PFSK-1 (cell line): ENCODE data around the gene TRIM4.

ENCODE experiments used
- FOXP2 ChIP-seq: optimal IDR thresholded peaks from 2 replicates; pipeline ENCODE3; 2011; ENCODE audit warnings: borderline replicate concordance, control low read depth, inconsistent platforms; ENCODE audit not compliant: insufficient read depth; ENCODE audit errors: extremely low read length, extremely low read depth
- POLR2AphosphoS5 ChIP-seq: IDR thresholded peaks from 2 replicates; pipeline ENCODE4 v1.6.1; 2012; ENCODE audit warnings: low read depth, mild to moderate bottlenecking, control low read depth, low read length, moderate library complexity
- REST ChIP-seq, 2 experiments: IDR thresholded peaks; 2 replicates each; pipeline versions ENCODE4 v1.6.1 to v1.8.0; 2011 to 2012; ENCODE audit warnings: low read depth in 2 of 2, low read length in 2 of 2, control low read depth in 1 of 2, inconsistent platforms in 1 of 2, mild to moderate bottlenecking in 1 of 2, moderate library complexity in 1 of 2; ENCODE audit not compliant: insufficient read depth in 1 of 2
- SIN3A ChIP-seq: IDR thresholded peaks from 2 replicates; pipeline ENCODE4 v1.6.1; 2012; ENCODE audit warnings: mild to moderate bottlenecking, low read length, moderate library complexity, borderline replicate concordance; ENCODE audit not compliant: insufficient read depth
- TAF1 ChIP-seq: IDR thresholded peaks from 2 replicates; pipeline ENCODE4 v1.6.1; 2012; ENCODE audit warnings: low read length, control low read depth, borderline replicate concordance; ENCODE audit not compliant: insufficient read depth

The TRIM4 gene

GRCh38 chr7:99901581-99901980 is 17.7 kb downstream of the TRIM4 start:
- no peak for TF ChIP-seq REST (IDR thresholded peaks at IDR 0.05; ENCODE audit: insufficient read depth in 1 of 2, low read depth in 2 of 2, low read length in 2 of 2)
- no peak for TF ChIP-seq TAF1

GRCh38 chr7:99899830-99900519 is 19.4 kb downstream of the TRIM4 start:
- TF ChIP-seq SIN3A = no peak
- TF ChIP-seq REST (IDR thresholded peaks at IDR 0.05; ENCODE audit: insufficient read depth in 1 of 2, low read depth in 2 of 2, low read length in 2 of 2) = no peak
- no peak for TF ChIP-seq TAF1
- no peak for TF ChIP-seq POLR2AphosphoS5
- TF ChIP-seq FOXP2 = no peak

- TF ChIP-seq TAF1 = no peak
- TF ChIP-seq SIN3A = no peak
- TF ChIP-seq REST (IDR thresholded peaks at IDR 0.05; ENCODE audit: insufficient read depth in 1 of 2, low read depth in 2 of 2, low read length in 2 of 2) = no peak
- no peak for TF ChIP-seq FOXP2
- TF ChIP-seq POLR2AphosphoS5 = no peak
Observed at GRCh38 chr7:99898836-99899235, 20.5 kb downstream of the TRIM4 start.

- TF ChIP-seq FOXP2 (no peak), POLR2AphosphoS5 (no peak), SIN3A (no peak), TAF1 (no peak), REST (IDR thresholded peaks at IDR 0.05; ENCODE audit: insufficient read depth in 1 of 2, low read depth in 2 of 2, low read length in 2 of 2) (no peak)
Observed at GRCh38 chr7:99898023-99898357, 21.3 kb downstream of the TRIM4 start.
